GM23338 (cell line): Measurements from ENCODE around the gene SASS6. TPM values are rescaled to one million over a fixed set of nuclear protein-coding genes. Genes with fewer than 3 reads are reported as not detected.

Source experiments
- ATAC-seq: fragments of 200-7000 bp; cut with Tn5 transposase; 3 replicates; pipeline ENCODE4 v1.9.1; 2020
- DNase-seq: peaks from one replicate; pipeline ENCODE4 v3.0.0-alpha.2; 2015; ENCODE audit warnings: low spot score
- H2AFZ ChIP-seq: fragments of 200-600 bp; sonication (generic); 2 replicates; pipeline ENCODE4 v1.8.0; 2016; ENCODE audit warnings: antibody characterized with exemption, mild to moderate bottlenecking, moderate library complexity
- H3F3A ChIP-seq: fragments of 200-600 bp; sonication (generic); replicated peaks from 2 replicates; pipeline ENCODE4 v1.8.0; 2017; ENCODE audit warnings: antibody characterized with exemption, mixed run types, low read depth
- H3K27ac ChIP-seq: fragments of 200-600 bp; sonication (generic); 2 replicates; pipeline ENCODE4 v1.6.1; 2016; ENCODE audit warnings: low read depth
- H3K27me3 ChIP-seq: fragments of 200-600 bp; sonication (generic); 2 replicates; pipeline ENCODE4 v1.8.0; 2016; ENCODE audit warnings: mild to moderate bottlenecking, mixed run types, moderate library complexity; ENCODE audit not compliant: insufficient read depth
- H3K36me3 ChIP-seq: fragments of 200-600 bp; sonication (generic); 2 replicates; pipeline ENCODE4 v1.8.0; 2016; ENCODE audit warnings: mild to moderate bottlenecking; ENCODE audit not compliant: insufficient read depth
- H3K4me1 ChIP-seq: fragments of 200-600 bp; sonication (generic); 2 replicates; pipeline ENCODE4 v1.8.0; 2016; ENCODE audit warnings: mild to moderate bottlenecking, moderate library complexity; ENCODE audit not compliant: insufficient read depth
- H3K4me2 ChIP-seq: fragments of 200-600 bp; sonication (generic); 2 replicates; pipeline ENCODE4 v1.7.1; 2017; ENCODE audit warnings: mixed run types
- H3K4me3 ChIP-seq: fragments of 200-600 bp; sonication (generic); 2 replicates; pipeline ENCODE4 v1.6.1; 2016; ENCODE audit warnings: mixed run types
- H3K79me2 ChIP-seq: fragments of 200-600 bp; sonication (generic); replicated peaks from 2 replicates; pipeline ENCODE4 v1.8.0; 2017; ENCODE audit warnings: mild to moderate bottlenecking; ENCODE audit not compliant: insufficient read depth
- H3K9me2 ChIP-seq: fragments of 200-600 bp; sonication (generic); 2 replicates; pipeline ENCODE4 v1.8.0; 2017; ENCODE audit not compliant: insufficient read depth
- H4K20me1 ChIP-seq: fragments of 200-600 bp; sonication (generic); replicated peaks from 2 replicates; pipeline ENCODE4 v1.8.0; 2017; ENCODE audit warnings: mild to moderate bottlenecking; ENCODE audit not compliant: insufficient read depth
- H3K27ac Mint-ChIP-seq: 2 replicates; pipeline ENCODE4 v1.8.0; 2020; ENCODE audit warnings: inconsistent platforms, mild to moderate bottlenecking, moderate library complexity, mixed read lengths
- H3K27me3 Mint-ChIP-seq: 3 replicates; pipeline ENCODE4 v1.8.0; 2022; ENCODE audit warnings: low read depth, mild to moderate bottlenecking, moderate library complexity, mixed read lengths, inconsistent platforms; ENCODE audit not compliant: insufficient read depth, poor library complexity
- H3K36me3 Mint-ChIP-seq: 3 replicates; pipeline ENCODE4 v1.8.0; 2021; ENCODE audit warnings: low read depth, mild to moderate bottlenecking, inconsistent platforms, moderate library complexity, mixed read lengths
- H3K4me1 Mint-ChIP-seq: 3 replicates; pipeline ENCODE4 v1.8.0; 2020; ENCODE audit warnings: mild to moderate bottlenecking, inconsistent platforms, mixed read lengths
- H3K4me3 Mint-ChIP-seq: 3 replicates; pipeline ENCODE4 v1.8.0; 2021; ENCODE audit warnings: moderate library complexity, mild to moderate bottlenecking, inconsistent platforms, mixed read lengths
- H3K9me3 Mint-ChIP-seq: 3 replicates; pipeline ENCODE4 v1.8.0; 2020; ENCODE audit warnings: moderate library complexity, mild to moderate bottlenecking, inconsistent platforms, mixed read lengths
- CREB1 ChIP-seq: fragments of 250-450 bp; sonication (Bioruptor Pico); IDR thresholded peaks from 2 replicates; pipeline ENCODE4 v1.5.0; 2020; ENCODE audit warnings: low read depth, mild to moderate bottlenecking, moderate library complexity
- CTCF ChIP-seq, 2 experiments: fragments of 200-600 bp in 1 of 2; sonication (generic) in 1 of 2; conservative IDR thresholded peaks; 2 replicates each; pipeline versions ENCODE4 v1.5.1 to v1.6.1; 2016 to 2017; ENCODE audit warnings: antibody characterized with exemption in 2 of 2, low read depth in 2 of 2, mild to moderate bottlenecking in 2 of 2, moderate library complexity in 1 of 2
- ETS1 ChIP-seq: IDR thresholded peaks from 2 replicates; pipeline ENCODE4 v1.6.1; 2016; ENCODE audit warnings: antibody characterized with exemption
- EZH2phosphoT487 ChIP-seq: fragments of 200-600 bp; sonication (generic); IDR thresholded peaks from one replicate; pipeline ENCODE4 v1.8.1; 2018; ENCODE audit warnings: antibody characterized with exemption; ENCODE audit not compliant: unreplicated experiment
- JUNB ChIP-seq: IDR thresholded peaks from one replicate; pipeline ENCODE4 v1.6.1; 2016; ENCODE audit warnings: antibody characterized with exemption; ENCODE audit not compliant: unreplicated experiment
- NANOG ChIP-seq: IDR thresholded peaks from 2 replicates; pipeline ENCODE4 v1.6.1; 2016; ENCODE audit warnings: antibody characterized with exemption, borderline replicate concordance
- POLR2AphosphoS5 ChIP-seq: IDR thresholded peaks from 2 replicates; pipeline ENCODE4 v1.6.1; 2016; ENCODE audit warnings: antibody characterized with exemption, low read depth
- REST ChIP-seq: IDR thresholded peaks from one replicate; pipeline ENCODE4 v1.6.1; 2018; ENCODE audit warnings: antibody characterized with exemption; ENCODE audit not compliant: unreplicated experiment
- STAT1 ChIP-seq: IDR thresholded peaks from one replicate; pipeline ENCODE4 v1.6.1; 2016; ENCODE audit warnings: antibody characterized with exemption; ENCODE audit not compliant: unreplicated experiment
- ZNF114 ChIP-seq: fragments of 250-450 bp; sonication (Bioruptor Pico); IDR thresholded peaks from 2 replicates; pipeline ENCODE4 v1.5.0; 2020; ENCODE audit warnings: mild to moderate bottlenecking, moderate library complexity
- ZNF331 ChIP-seq: fragments of 250-450 bp; sonication (Bioruptor Pico); IDR thresholded peaks from 2 replicates; pipeline ENCODE4 v1.5.0; 2020; ENCODE audit warnings: low read depth, mild to moderate bottlenecking, moderate library complexity
- polyA plus RNA-seq: library from polyadenylated mRNA; unstranded; fragments of >200 nt; fragmentation: Nextera tagmentation; extraction: Ambion mirVana; gene quantifications from 2 replicates; pipeline ENCODE4 v1.2.1, GENCODE V29; 2016
- total RNA-seq: library from RNA; depleted of rRNA; stranded (reverse); fragments of >200 nt; shearing (Covaris generic); gene quantifications from 2 replicates; pipeline ENCODE4 v1.2.3, GENCODE V29; 2014

SASS6 gene
- total and polyA plus RNA-seq, 2 experiments from 2014 or later, result 17.0 to 21.1 TPM

GRCh38 chr1:100164702-100165101 lies 32.0 kb upstream of the SASS6 start:
- no peaks in the 10 kb centered on the region for H3K9me3 Mint-ChIP-seq
- Histone ChIP-seq H3K27ac (no peak overlapping the region), H3F3A (no peaks in the 10 kb centered on the region), H3K36me3 (no peaks in the 10 kb centered on the region), H4K20me1 (no peaks in the 10 kb centered on the region), H3K4me3 (no peak overlapping the region), H3K79me2 (no peaks in the 10 kb centered on the region), H3K4me2 (no peak overlapping the region), H3K27me3 (no peaks in the 10 kb centered on the region), H3K9me2 (0 out of 2 replicates have a peak, but pooled peaks cover 3% of the 10 kb centered on the region), H2AFZ (no peak overlapping the region), H3K4me1 (no peaks in the 10 kb centered on the region)
- H3K27ac Mint-ChIP-seq, result no peak overlapping the region
- no peak overlapping the region for H3K4me3 Mint-ChIP-seq
- no peaks in the 10 kb centered on the region for H3K27me3 Mint-ChIP-seq
- DNase-seq, result no peak
- no peak for ATAC-seq
- H3K36me3 Mint-ChIP-seq, result no peaks in the 10 kb centered on the region
- TF ChIP-seq REST, result no peak
- TF ChIP-seq ETS1, result no peak
- no peak for TF ChIP-seq STAT1
- no peak for TF ChIP-seq CTCF (conservative IDR thresholded peaks at IDR 0.05; ENCODE audit: low read depth in 2 of 2)
- TF ChIP-seq NANOG, result no peak
- TF ChIP-seq POLR2AphosphoS5, result no peak
- no peaks in the 10 kb centered on the region; the same call in 2 of the 3 replicates for H3K4me1 Mint-ChIP-seq

- Histone ChIP-seq H3K4me3 (no peak overlapping the region), H3K36me3 (no peaks in the 10 kb centered on the region), H3K4me2 (no peak overlapping the region), H3K4me1 (no peaks in the 10 kb centered on the region), H3F3A (no peaks in the 10 kb centered on the region), H2AFZ (no peak overlapping the region), H3K9me2 (0 out of 2 replicates have a peak, but pooled peaks cover 3% of the 10 kb centered on the region), H3K79me2 (no peaks in the 10 kb centered on the region), H4K20me1 (no peaks in the 10 kb centered on the region), H3K27ac (no peak overlapping the region), H3K27me3 (no peaks in the 10 kb centered on the region)
- no peaks in the 10 kb centered on the region for H3K9me3 Mint-ChIP-seq
- H3K4me3 Mint-ChIP-seq, result no peak overlapping the region
- no peak overlapping the region for H3K27ac Mint-ChIP-seq
- H3K36me3 Mint-ChIP-seq, result no peaks in the 10 kb centered on the region
- no peaks in the 10 kb centered on the region for H3K27me3 Mint-ChIP-seq
- DNase-seq (no peak), ATAC-seq (peak; percentile 44; the same call in 2 of the 3 replicates)
- no peaks in the 10 kb centered on the region; the same call in 2 of the 3 replicates for H3K4me1 Mint-ChIP-seq
- no peak for TF ChIP-seq NANOG
- TF ChIP-seq CREB1, result no peak
- no peak for TF ChIP-seq EZH2phosphoT487
- TF ChIP-seq POLR2AphosphoS5, result no peak
- no peak for TF ChIP-seq ZNF114 (CRISPR knock-in tag)
- TF ChIP-seq CTCF (conservative IDR thresholded peaks at IDR 0.05; ENCODE audit: low read depth in 2 of 2), result no peak
- TF ChIP-seq ZNF331 (CRISPR knock-in tag), result no peak
- no peak for TF ChIP-seq JUNB
- TF ChIP-seq REST, result no peak
These were observed 31.5 kb upstream of the SASS6 start for GRCh38 chr1:100164216-100164615.
